Thoracic aorta (tissue), 2 donors: ENCODE data around the gene RPP38. TPM values are rescaled to one million over a fixed set of nuclear protein-coding genes. Genes with fewer than 3 reads are reported as not detected.

Source experiments
- ATAC-seq: fragments of 150-250 bp; one replicate; pipeline ENCODE4 v1.8.0; 2017; ENCODE audit warnings: low read depth; ENCODE audit not compliant: insufficient number of reproducible peaks, low FRiP score
- DNase-seq: peaks from one replicate; pipeline ENCODE4 v3.0.0-alpha.2; 2020; ENCODE audit warnings: low spot score
- H3K27ac ChIP-seq, 2 donors: fragments of 200-600 bp; sonication (generic); 1 replicate in 1 of 2; 2 replicates in 1 of 2; pipeline ENCODE4 v1.5.1; 2016; ENCODE audit warnings: mild to moderate bottlenecking in 2 of 2, moderate library complexity in 2 of 2
- H3K27me3 ChIP-seq: fragments of 200-600 bp; sonication (generic); replicated peaks from 2 replicates; pipeline ENCODE4 v1.6.0; 2016; ENCODE audit warnings: mild to moderate bottlenecking; ENCODE audit not compliant: insufficient read depth
- H3K36me3 ChIP-seq: fragments of 200-600 bp; sonication (generic); one replicate; pipeline ENCODE4 v1.5.1; 2016
- H3K4me1 ChIP-seq, 2 donors: fragments of 200-600 bp; sonication (generic); 1 replicate in 1 of 2; 2 replicates in 1 of 2; pipeline versions ENCODE4 v1.5.1 to v1.6.0; 2016; ENCODE audit warnings: low read depth in 2 of 2, mild to moderate bottlenecking in 1 of 2; ENCODE audit not compliant: control insufficient read depth in 1 of 2
- H3K4me3 ChIP-seq: fragments of 200-600 bp; sonication (generic); 2 replicates; pipeline ENCODE4 v1.5.1; 2016; ENCODE audit warnings: mild to moderate bottlenecking
- H3K9me3 ChIP-seq: fragments of 200-600 bp; sonication (generic); 2 replicates; pipeline ENCODE4 v1.5.1; 2016
- total RNA-seq, 2 donors: library from RNA; depleted of rRNA; stranded (reverse); fragments of >200 nt; gene quantifications; one replicate each; pipeline versions ENCODE4 v1.1.0 to v1.2.3, GENCODE V29; 2016
- TF ChIP-seq, protein P1 (sequence below): fragments of 200-600 bp; sonication (generic); IDR thresholded peaks from one replicate; pipeline ENCODE4 v1.5.1; 2019; ENCODE audit warnings: antibody characterized with exemption

RPP38 gene
- total RNA-seq, 2 donors from 2014 or later, result 7.3 to 13.1 TPM

DNA sequence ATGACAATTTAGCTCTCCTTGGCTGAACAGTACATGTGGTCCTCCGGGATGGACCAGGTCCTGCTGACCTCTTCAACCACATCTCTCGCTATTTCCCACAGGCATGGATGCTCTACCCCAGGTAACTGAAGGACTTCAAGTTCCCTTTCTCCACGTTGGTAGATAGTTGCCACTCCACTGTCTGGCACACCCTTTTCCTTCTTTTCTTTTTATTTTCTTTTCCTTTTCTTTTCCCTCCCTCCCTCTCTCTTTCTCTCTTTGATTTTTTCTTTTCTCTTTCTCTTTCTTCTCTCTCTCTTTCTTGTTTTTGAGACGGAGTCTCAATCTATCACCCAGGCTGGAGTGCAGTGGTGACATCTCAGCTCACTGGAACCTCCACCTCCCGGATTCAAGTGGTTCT lies 5.7 kb upstream of the RPP38 start:
- H3K9me3 ChIP-seq, result no peaks in the 10 kb centered on the region
- ATAC-seq (no peak), DNase-seq (no peak)
- H3K27me3 ChIP-seq, result no peaks in the 10 kb centered on the region
- no peak overlapping the region for H3K4me3 ChIP-seq
- H3K4me1 ChIP-seq, result peaks cover 3 to 8% of the 10 kb centered on the region in 2 donors
- H3K27ac ChIP-seq, result no peak overlapping the region
- H3K36me3 ChIP-seq, result no peaks in the 10 kb centered on the region
- TF ChIP-seq, protein P1, sequence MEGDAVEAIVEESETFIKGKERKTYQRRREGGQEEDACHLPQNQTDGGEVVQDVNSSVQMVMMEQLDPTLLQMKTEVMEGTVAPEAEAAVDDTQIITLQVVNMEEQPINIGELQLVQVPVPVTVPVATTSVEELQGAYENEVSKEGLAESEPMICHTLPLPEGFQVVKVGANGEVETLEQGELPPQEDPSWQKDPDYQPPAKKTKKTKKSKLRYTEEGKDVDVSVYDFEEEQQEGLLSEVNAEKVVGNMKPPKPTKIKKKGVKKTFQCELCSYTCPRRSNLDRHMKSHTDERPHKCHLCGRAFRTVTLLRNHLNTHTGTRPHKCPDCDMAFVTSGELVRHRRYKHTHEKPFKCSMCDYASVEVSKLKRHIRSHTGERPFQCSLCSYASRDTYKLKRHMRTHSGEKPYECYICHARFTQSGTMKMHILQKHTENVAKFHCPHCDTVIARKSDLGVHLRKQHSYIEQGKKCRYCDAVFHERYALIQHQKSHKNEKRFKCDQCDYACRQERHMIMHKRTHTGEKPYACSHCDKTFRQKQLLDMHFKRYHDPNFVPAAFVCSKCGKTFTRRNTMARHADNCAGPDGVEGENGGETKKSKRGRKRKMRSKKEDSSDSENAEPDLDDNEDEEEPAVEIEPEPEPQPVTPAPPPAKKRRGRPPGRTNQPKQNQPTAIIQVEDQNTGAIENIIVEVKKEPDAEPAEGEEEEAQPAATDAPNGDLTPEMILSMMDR, result no peak

DNA sequence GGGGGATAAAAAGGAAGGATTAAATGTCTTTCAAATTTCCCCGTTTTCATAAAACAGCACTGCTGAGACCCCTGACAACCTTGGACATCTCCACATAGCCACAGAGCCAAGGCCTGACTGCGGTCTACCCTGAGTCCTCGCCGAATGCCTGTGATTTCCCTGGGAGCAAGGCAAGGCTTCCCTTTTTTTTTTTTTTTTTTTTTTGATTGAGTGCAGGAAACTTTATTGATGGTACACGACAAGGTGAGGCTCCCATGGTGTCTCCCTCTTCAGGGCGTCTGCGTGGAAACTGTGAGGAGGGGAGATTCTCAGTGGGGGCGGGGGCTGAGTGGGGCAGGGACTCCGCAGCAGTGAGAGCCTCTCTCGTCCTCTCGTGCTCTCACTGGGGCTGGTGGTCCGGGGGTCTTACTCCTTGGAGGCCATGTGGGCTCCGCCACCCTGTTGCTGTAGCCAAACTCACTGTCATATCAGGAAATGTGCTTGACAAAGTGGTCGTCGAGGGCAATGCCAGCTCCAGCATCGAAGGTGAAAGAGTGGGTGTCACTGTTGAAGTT lies 4.2 kb upstream of the RPP38 start:
- Histone ChIP-seq H3K36me3 (no peaks in the 10 kb centered on the region), H3K27ac (no peak overlapping the region), H3K4me1 (peaks cover 5 to 13% of the 10 kb centered on the region in 2 donors), H3K9me3 (no peaks in the 10 kb centered on the region), H3K27me3 (no peaks in the 10 kb centered on the region), H3K4me3 (no peak overlapping the region)
- DNase-seq (no peak), ATAC-seq (no peak)
- TF ChIP-seq, protein P1, result no peak

DNA sequence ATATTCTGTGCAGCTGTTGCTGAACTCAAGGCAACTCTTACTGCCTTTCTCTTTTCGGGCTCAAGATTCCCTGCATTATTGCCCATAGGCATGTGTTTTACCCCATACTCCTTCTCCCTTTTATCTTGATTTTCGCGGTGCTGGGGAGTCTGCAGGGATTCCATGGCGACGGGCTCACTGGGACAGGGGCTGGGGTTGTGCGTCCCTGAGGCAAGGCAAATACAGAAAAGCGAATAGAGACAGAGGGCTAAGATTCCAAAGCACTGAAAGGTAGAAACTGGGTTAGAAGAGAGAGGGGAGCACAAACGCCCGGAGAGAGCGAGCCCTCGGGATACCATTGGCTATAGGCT lies 519 bp upstream of the RPP38 start:
- Histone ChIP-seq H3K4me1 (peaks cover 18 to 28% of the 10 kb centered on the region in 2 donors), H3K4me3 (peak overlapping the region; percentile 86), H3K27ac (peak overlapping the region; percentile 95 to 97), H3K9me3 (no peaks in the 10 kb centered on the region), H3K27me3 (no peaks in the 10 kb centered on the region), H3K36me3 (peaks cover 4% of the 10 kb centered on the region)
- ATAC-seq (no peak), DNase-seq (no peak)
- TF ChIP-seq, protein P1, result no peak

DNA sequence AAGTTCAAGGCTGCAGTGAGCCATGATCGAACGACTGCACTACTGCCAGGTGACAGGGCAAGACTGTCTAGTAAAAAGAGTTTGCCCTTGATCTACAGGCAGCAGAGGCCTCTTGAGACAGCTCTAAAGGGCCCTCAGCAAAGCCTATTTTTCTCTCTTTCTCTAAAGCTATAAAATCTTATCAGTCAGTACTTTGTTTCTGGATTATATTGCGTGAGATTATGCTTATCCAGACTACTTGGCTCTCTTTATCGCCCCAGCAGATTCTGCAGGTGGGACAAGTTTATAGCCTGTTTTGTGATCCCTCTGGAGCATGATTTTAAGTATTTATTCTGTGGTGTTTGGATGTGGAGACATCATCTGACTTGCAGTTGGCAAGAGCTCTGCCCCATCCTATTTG lies 2.7 kb downstream of the RPP38 start:
- Histone ChIP-seq H3K27ac (no peak overlapping the region), H3K4me1 (peaks cover 18 to 28% of the 10 kb centered on the region in 2 donors), H3K36me3 (peaks cover 31% of the 10 kb centered on the region), H3K27me3 (no peaks in the 10 kb centered on the region), H3K9me3 (no peaks in the 10 kb centered on the region), H3K4me3 (no peak overlapping the region)
- no peak for DNase-seq
- TF ChIP-seq, protein P1, result no peak
- no peak for ATAC-seq

DNA sequence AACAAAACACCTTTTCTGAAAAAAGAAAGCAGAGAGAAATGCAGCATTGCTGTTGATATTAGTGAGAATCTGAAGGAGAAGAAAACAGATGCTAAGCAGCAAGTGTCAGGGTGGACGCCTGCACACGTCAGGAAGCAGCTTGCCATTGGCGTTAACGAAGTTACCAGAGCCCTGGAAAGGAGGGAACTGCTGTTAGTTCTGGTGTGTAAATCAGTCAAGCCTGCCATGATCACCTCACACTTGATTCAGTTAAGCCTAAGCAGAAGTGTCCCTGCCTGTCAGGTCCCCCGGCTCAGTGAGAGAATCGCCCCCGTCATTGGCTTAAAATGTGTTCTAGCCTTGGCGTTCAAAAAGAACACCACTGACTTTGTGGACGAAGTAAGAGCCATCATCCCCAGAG lies 6.4 kb downstream of the RPP38 start:
- ATAC-seq (no peak), DNase-seq (no peak)
- H3K4me3 ChIP-seq, result no peak overlapping the region
- H3K27me3 ChIP-seq, result no peaks in the 10 kb centered on the region
- peaks cover 11 to 15% of the 10 kb centered on the region in 2 donors for H3K4me1 ChIP-seq
- H3K36me3 ChIP-seq, result peaks cover 37% of the 10 kb centered on the region
- H3K9me3 ChIP-seq, result no peaks in the 10 kb centered on the region
- no peak overlapping the region for H3K27ac ChIP-seq
- TF ChIP-seq, protein P1, result no peak
